Left lung (tissue), 10 donors: ENCODE measurements around the gene LPCAT3. TPM values are rescaled to one million over a fixed set of nuclear protein-coding genes. Genes with fewer than 3 reads are reported as not detected.

ENCODE experiments used
- ATAC-seq: fragments of 200-7000 bp; cut with Tn5 transposase; one replicate; pipeline ENCODE4 v1.9.1; 2020; ENCODE audit warnings: moderate library complexity
- DNase-seq, 4 donors: peaks; one replicate each; pipeline ENCODE4 v3.0.0-alpha.2; 2013 to 2020
- H3K27ac ChIP-seq, 2 donors: fragments of 200-600 bp; sonication (generic) in 1 of 2; one replicate each; pipeline versions ENCODE4 v1.5.0 to v1.8.0; 2020 to 2021
- H3K27me3 ChIP-seq, 2 donors: fragments of 200-600 bp; sonication (generic) in 1 of 2; one replicate each; pipeline versions ENCODE4 v1.5.0 to v1.8.0; 2020 to 2021
- H3K36me3 ChIP-seq, 2 donors: fragments of 200-600 bp; sonication (generic) in 1 of 2; one replicate each; pipeline versions ENCODE4 v1.5.0 to v1.8.0; 2020 to 2021
- H3K4me1 ChIP-seq, 2 donors: fragments of 200-600 bp; one replicate each; pipeline ENCODE4 v1.8.0; 2021
- H3K4me3 ChIP-seq, 2 donors: fragments of 200-600 bp; sonication (generic) in 1 of 2; one replicate each; pipeline versions ENCODE4 v1.5.0 to v1.8.0; 2020 to 2021; ENCODE audit warnings: mild to moderate bottlenecking in 1 of 2
- H3K9me3 ChIP-seq, 2 donors: fragments of 200-600 bp; sonication (generic) in 1 of 2; one replicate each; pipeline versions ENCODE4 v1.5.0 to v1.8.0; 2020 to 2021
- CTCF ChIP-seq, 2 donors: fragments of 200-600 bp; sonication (generic) in 1 of 2; IDR thresholded peaks; one replicate each; pipeline versions ENCODE4 v1.5.0 to v1.8.0; 2021; ENCODE audit warnings: antibody characterized with exemption in 2 of 2
- intact Hi-C, 2 donors: fragments of 100-400 bp; cut with DNase I; formaldehyde crosslinking; loops; one replicate each; pipeline versions ENCODE4 v1.11.2 to v1.14.2; 2022
- polyA plus RNA-seq, 6 donors: library from polyadenylated mRNA; unstranded; fragments of 120-200 nt; gene quantifications; one replicate each; pipeline ENCODE4 v1.2.1, GENCODE V29; 2013; ENCODE audit not compliant: insufficient read length in 6 of 6
- total RNA-seq, 2 donors: library from RNA; stranded (reverse); fragmentation: NEBNext Ultra II Directional; extraction: Animal tissue kit (Norgen Biotek cat#: 25700); gene quantifications; one replicate each; pipeline ENCODE4 v1.2.1, GENCODE V29; 2021
- donor health status: DM: no; HTN: yes; CAD: no.
- donor health status: DM: no; HTN: no; CAD: no.

Gene LPCAT3
- total and polyA plus RNA-seq, 8 donors, result 54.7 to 108 (median 64.7) TPM

- Histone ChIP-seq H3K4me3 (peak overlapping the region; percentile 23 to 69), H3K4me1 (peaks cover 5 to 71% of the 10 kb centered on the region in 2 donors)
These were observed 66.6 kb downstream of the LPCAT3 start for GRCh38 chr12:6951551-6952120.

DNA sequence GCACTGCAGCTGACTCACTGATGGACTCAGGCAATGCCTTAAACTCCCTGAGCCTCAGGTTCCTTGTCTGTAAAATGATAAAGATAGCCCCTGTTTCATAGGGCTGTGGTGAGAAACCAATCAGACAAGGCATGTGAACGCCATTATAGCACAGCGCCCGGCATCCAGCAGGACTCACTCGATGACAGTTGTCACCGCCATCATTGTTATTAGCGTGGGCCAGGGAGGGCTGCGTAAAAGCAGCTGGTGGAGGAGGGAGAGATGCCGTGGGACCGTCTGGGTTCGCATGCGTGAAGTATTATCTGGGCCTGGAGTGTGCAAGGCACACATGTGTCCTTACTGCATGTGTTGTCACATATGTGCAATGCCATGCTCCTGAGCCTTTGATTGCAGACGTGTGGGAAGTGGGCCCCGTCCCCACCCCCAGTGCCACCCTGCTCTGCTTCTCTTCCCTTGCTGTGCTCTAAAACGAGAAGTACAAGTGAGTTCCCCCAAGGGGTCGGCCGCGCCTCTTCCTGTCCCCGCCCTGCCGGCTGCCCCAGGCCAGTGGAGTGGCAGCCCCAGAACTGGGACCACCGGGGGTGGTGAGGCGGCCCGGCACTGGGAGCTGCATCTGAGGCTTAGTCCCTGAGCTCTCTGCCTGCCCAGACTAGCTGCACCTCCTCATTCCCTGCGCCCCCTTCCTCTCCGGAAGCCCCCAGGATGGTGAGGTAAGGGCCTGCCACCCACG is 67.3 kb downstream of the LPCAT3 start, which contains the start of gene PTPN6:
TSS of gene PTPN6 (plus strand) at position 546 of the 730 bp plus-strand sequence. CDS start at position 703, 157 bp downstream.
- DNase-seq (peak in 2 of 4 donors; percentile 88 to 96), ATAC-seq (peak; percentile 13)
- intact Hi-C loops, result loop anchor here in 1 of 2 donors (10.0 kb wide), 1 partner anchor 164 kb away; no protein-coding TSS in a partner anchor
- Histone ChIP-seq H3K4me1 (peaks cover 5 to 71% of the 10 kb centered on the region in 2 donors), H3K9me3 (no peaks in the 10 kb centered on the region), H3K4me3 (peak within 1 kb of the TSS; percentile 23 to 69), H3K27ac (peak within 1 kb of the TSS; percentile 82 to 93), H3K36me3 (peaks cover 0 to 24% of the 10 kb centered on the region in 2 donors), H3K27me3 (no peaks in the 10 kb centered on the region)
- no peak for TF ChIP-seq CTCF (IDR thresholded peaks at IDR 0.05)

More at GRCh38 chr12:6951551-6952120, 66.6 kb downstream of the LPCAT3 start:
- H3K9me3 ChIP-seq, result no peaks in the 10 kb centered on the region
- intact Hi-C loops, result loop anchor here in 1 of 2 donors (10.0 kb wide), 1 partner anchor 163 kb away; no protein-coding TSS in a partner anchor
- H3K27ac ChIP-seq, result peak overlapping the region; percentile 82 to 93
- H3K27me3 ChIP-seq, result no peaks in the 10 kb centered on the region
- ATAC-seq (no peak), DNase-seq (peak in 1 of 4 donors; percentile 38)
- TF ChIP-seq CTCF (IDR thresholded peaks at IDR 0.05), result no peak
- peaks cover 0 to 30% of the 10 kb centered on the region in 2 donors for H3K36me3 ChIP-seq

DNA sequence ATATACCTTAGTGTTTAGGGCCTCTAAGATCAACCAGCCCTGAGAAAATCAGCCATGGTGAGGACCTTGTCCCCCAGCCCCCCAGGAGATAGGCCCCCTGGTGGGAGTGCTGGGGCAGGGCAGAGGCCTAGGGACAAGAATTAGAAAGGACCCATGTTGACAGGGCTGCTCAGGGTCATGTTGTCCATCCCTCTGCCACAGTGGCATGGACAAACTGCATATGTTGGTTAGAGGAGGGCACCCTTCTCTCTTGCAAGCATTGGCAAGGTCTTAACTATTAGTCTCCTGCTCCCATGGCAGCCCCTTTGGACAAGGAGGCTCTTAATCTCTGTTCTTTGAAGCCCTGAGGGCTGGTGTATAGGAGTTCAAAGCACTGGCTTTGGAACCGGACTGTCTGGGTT is 67.9 kb downstream of the LPCAT3 start:
- DNase-seq (peak in 1 of 4 donors; percentile 19), ATAC-seq (no peak)
- Histone ChIP-seq H3K4me1 (peaks cover 9 to 71% of the 10 kb centered on the region in 2 donors), H3K27ac (peak overlapping the region in 1 of 2 donors; percentile 93), H3K36me3 (peaks cover 0 to 22% of the 10 kb centered on the region in 2 donors), H3K9me3 (no peaks in the 10 kb centered on the region), H3K27me3 (no peaks in the 10 kb centered on the region), H3K4me3 (peak overlapping the region in 1 of 2 donors; percentile 69)
- no peak for TF ChIP-seq CTCF (IDR thresholded peaks at IDR 0.05)
- intact Hi-C loops, result loop anchor here in 1 of 2 donors (10.0 kb wide), 1 partner anchor 164 kb away; no protein-coding TSS in a partner anchor

DNA sequence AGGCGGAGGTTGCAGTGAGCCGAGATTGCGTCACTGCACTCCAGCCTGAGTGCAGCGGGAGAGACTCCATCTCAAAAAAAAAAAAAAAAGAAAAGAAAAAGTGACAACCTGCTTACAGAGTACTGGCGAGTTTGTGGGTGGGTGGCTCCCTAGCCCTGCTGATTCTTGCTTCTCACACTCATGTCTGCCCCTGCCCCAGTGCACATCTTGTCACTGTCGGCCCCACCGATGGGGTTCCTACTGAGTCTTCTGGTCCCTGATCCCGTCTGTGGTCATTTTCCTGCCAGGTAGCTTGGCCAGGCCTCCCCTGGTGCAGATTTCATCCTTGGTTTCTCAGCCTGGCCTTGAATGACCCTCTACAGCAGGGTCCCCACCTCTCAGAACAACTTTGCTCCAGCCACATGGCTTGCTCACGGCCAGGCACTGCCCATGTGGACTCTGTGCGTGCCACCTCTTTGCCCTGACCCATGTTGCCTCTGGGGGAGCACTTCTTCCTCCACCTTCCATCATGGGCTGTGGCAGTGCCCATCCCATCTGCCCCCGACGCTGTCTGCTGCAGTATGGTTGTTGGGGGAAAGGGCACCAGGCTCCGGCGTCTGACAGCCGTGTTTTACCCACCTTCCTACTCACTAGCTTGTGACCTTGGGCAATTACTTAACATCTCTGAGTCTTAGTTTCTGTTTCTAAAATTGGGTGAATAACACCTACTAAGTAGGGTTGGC is 69.2 kb downstream of the LPCAT3 start:
- Histone ChIP-seq H3K4me3 (no peak overlapping the region), H3K4me1 (peaks cover 12 to 71% of the 10 kb centered on the region in 2 donors), H3K9me3 (no peaks in the 10 kb centered on the region), H3K27ac (peak overlapping the region in 1 of 2 donors; percentile 65), H3K36me3 (peaks cover 0 to 10% of the 10 kb centered on the region in 2 donors), H3K27me3 (no peaks in the 10 kb centered on the region)
- no peak for TF ChIP-seq CTCF (IDR thresholded peaks at IDR 0.05)
- intact Hi-C loops, result no loop called here
- peak in 2 of 4 donors; percentile 48 to 70 for DNase-seq
- no peak for ATAC-seq
